ENCODE data around the gene RPL23. TPM values are rescaled to one million over a fixed set of nuclear protein-coding genes. Genes with fewer than 3 reads are reported as not detected.

The RPL23 gene
- total RNA-seq, 1 experiment from 2014 or later: 1,631 TPM

DNA sequence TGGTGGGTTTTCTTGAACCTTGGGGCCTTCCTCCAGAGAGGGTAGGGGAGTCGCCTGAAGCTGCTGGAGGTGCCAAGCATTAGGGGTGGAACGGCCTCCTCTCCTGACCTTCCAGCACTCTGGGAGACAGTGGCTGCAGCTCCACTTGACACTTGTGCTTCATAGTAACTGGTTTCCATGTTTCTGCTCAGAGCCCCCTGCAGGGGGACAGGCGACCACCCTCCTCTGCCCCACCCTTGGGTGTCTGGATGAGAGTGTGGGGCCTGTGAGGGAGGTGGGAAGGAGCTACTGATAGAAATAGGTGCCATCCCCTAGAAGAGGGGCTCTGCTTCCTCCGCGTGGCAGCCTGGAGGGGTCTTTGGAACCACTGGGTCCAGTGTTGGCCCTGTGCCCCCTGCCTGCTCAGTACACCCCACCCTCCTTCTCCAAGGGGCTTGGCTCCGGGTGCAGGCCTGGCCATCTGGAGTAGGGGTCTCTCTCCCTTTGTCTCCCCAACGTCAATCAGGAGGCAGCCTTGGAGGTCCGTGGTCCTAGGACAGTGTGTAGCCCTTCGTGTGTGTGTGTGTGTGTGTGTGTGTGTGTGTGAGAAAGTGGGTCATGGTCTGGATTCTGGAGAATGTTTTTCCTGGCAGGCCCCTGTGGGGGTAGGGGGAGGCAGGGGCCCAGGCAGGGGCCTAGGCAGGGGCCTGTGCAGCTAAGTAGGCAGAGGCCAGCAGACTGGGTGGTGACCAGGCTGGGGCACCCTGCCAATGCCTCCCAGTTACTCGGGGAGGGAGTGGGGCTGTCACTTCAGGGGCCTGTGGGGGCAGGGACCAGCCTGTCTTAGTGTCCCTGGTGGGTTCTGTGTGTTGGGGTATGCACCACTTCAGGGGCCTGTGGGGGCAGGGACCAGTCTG, 21.2 kb upstream of the RPL23 start:
- TF ChIP-seq EZH2 (IDR thresholded peaks at IDR 0.05): no peak
- TF ChIP-seq YY1 (IDR thresholded peaks at IDR 0.05; ENCODE audit: extremely low read depth, insufficient replicate concordance, low read depth, low read length): no peak
- TF ChIP-seq SIN3A (IDR thresholded peaks at IDR 0.05; ENCODE audit: low read depth): no peak
- TF ChIP-seq POLR2AphosphoS5 (IDR thresholded peaks at IDR 0.05; ENCODE audit: low read depth, low read length): no peak
- no peak for TF ChIP-seq SRF (IDR thresholded peaks at IDR 0.05; ENCODE audit: low read depth)
- TF ChIP-seq EZH2phosphoT487 (IDR thresholded peaks at IDR 0.05; ENCODE audit: borderline replicate concordance): no peak
- TF ChIP-seq REST (IDR thresholded peaks at IDR 0.05; ENCODE audit: low read depth): no peak
- peaks cover 62 to 84% of the 10 kb centered on the region in 2 experiments for H3K4me1 ChIP-seq (ENCODE audit: control insufficient read depth in 1 of 2, insufficient read depth in 2 of 2, low read length in 2 of 2)

More for the DNA sequence above, 21.2 kb upstream of the RPL23 start:
- H3K9ac ChIP-seq (ENCODE audit: low read length): peak overlapping the region; percentile 35; the same call in 1 of the 2 replicates
- H3K27ac ChIP-seq (ENCODE audit: low read depth, low read length): peak overlapping the region; percentile 49
- ATAC-seq: no peak
- no peaks in the 10 kb centered on the region for H3K9me2 ChIP-seq (ENCODE audit: insufficient read depth)
- BruUV-seq (replicated peaks): no TSS peak
- H3K4me3 ChIP-seq (replicated peaks in 1 of 2; ENCODE audit: low read depth in 1 of 2, low read length in 2 of 2): no peak overlapping the region
- H4K20me1 ChIP-seq (ENCODE audit: insufficient read depth): no peaks in the 10 kb centered on the region
- intact Hi-C loops (cut with micrococcal nuclease): no loop called here
- no peak for DNase-seq (ENCODE audit: low read depth, low spot score)
- peak overlapping the region; percentile 85; the same call in 1 of the 2 replicates for H3K4me2 ChIP-seq (ENCODE audit: low read length)
- ChIA-PET CTCF (no interaction called here), POLR2A (no interaction called here), RAD21 (ENCODE audit: low non-redundant PET in 1 of 2, low total read pairs in 2 of 2, uncharacterized antibody in 2 of 2, unreplicated experiment in 2 of 2) (no interaction called here)
- H3K9me3 ChIP-seq (ENCODE audit: control insufficient read depth in 1 of 2, insufficient read depth in 1 of 2, low read depth in 1 of 2, low read length in 2 of 2): no peaks in the 10 kb centered on the region
- H3K36me3 ChIP-seq (ENCODE audit: control insufficient read depth in 1 of 2, insufficient read depth in 2 of 2, low read length in 2 of 2): peaks cover 9 to 12% of the 10 kb centered on the region in 2 experiments; a peak in 2 of 4 replicates
- no peak overlapping the region for H2AFZ ChIP-seq (ENCODE audit: low read depth, low read length, poor library complexity, severe bottlenecking)
- H3K79me2 ChIP-seq (ENCODE audit: insufficient read depth, low read length): peaks cover 92% of the 10 kb centered on the region
- no peaks in the 10 kb centered on the region for H3K27me3 ChIP-seq (ENCODE audit: insufficient read depth, low read length)
